Dedifferentiated amniotic fluid mesenchymal stem cell (primary cell): ENCODE results near the gene MMEL1.
"Not testable (repeated sequence)": the region's sequence is repeated elsewhere in the genome, so short reads cannot be mapped to it uniquely, and the experiment has no call there.

Experiments
- DNase-seq: peaks from one replicate; pipeline ENCODE4 v3.0.0-alpha.2; 2016; ENCODE audit errors: extremely low spot score

Gene MMEL1

GRCh38 chr1:2632561-2633361 is at the start of gene MMEL1:
TSS of gene MMEL1 (minus strand) at chr1:2633016. CDS start at chr1:2629484, 3,532 bp downstream.
- DNase-seq = no peak

- DNase-seq = not testable (repeated sequence)
Observed at GRCh38 chr1:2676726-2677125, 43.9 kb upstream of the MMEL1 start.

- DNase-seq = not testable (repeated sequence)
Observed at GRCh38 chr1:2671656-2672055, 38.8 kb upstream of the MMEL1 start.

- DNase-seq = not testable (repeated sequence)
Observed at GRCh38 chr1:2659806-2660205, 27.0 kb upstream of the MMEL1 start.

- DNase-seq = not testable (repeated sequence)
Observed at GRCh38 chr1:2657909-2658308, 25.1 kb upstream of the MMEL1 start.

GRCh38 chr1:2657124-2657523 is 24.3 kb upstream of the MMEL1 start:
- DNase-seq = not testable (repeated sequence)

GRCh38 chr1:2655598-2656434 is 23.0 kb upstream of the MMEL1 start:
- not testable (repeated sequence) for DNase-seq

- DNase-seq = not testable (repeated sequence)
Observed at GRCh38 chr1:2654443-2654948, 21.7 kb upstream of the MMEL1 start.

- not testable (repeated sequence) for DNase-seq
Observed at GRCh38 chr1:2653741-2654442, 21.1 kb upstream of the MMEL1 start.

- not testable (repeated sequence) for DNase-seq
Observed at GRCh38 chr1:2652926-2653571, 20.2 kb upstream of the MMEL1 start.

- not testable (repeated sequence) for DNase-seq
Observed at GRCh38 chr1:2652152-2652925, 19.5 kb upstream of the MMEL1 start.

GRCh38 chr1:2650967-2651645 is 18.3 kb upstream of the MMEL1 start:
- DNase-seq = no peak

GRCh38 chr1:2646837-2647236 is 14.0 kb upstream of the MMEL1 start:
- DNase-seq = no peak

GRCh38 chr1:2645776-2646175 is 13.0 kb upstream of the MMEL1 start:
- DNase-seq = no peak

GRCh38 chr1:2645143-2645542 is 12.3 kb upstream of the MMEL1 start:
- DNase-seq = no peak

GRCh38 chr1:2644591-2645101 is 11.8 kb upstream of the MMEL1 start:
- DNase-seq = no peak

GRCh38 chr1:2644171-2644570 is 11.4 kb upstream of the MMEL1 start:
- DNase-seq = no peak

- no peak for DNase-seq
Observed at GRCh38 chr1:2643414-2644077, 10.7 kb upstream of the MMEL1 start.
